SU-DHL-6 (cell line): ENCODE results near the gene WDPCP.

Source experiments
- H2AFZ ChIP-seq: fragments of 200-600 bp; sonication (generic); 2 replicates; pipeline ENCODE4 v1.6.1; 2014; ENCODE audit warnings: low read depth, mild to moderate bottlenecking, moderate library complexity, mixed read lengths, antibody characterized with exemption, low read length; ENCODE audit not compliant: severe bottlenecking
- H3F3A ChIP-seq: fragments of 200-600 bp; shearing (Covaris generic); 2 replicates; pipeline ENCODE4 v1.6.0; 2016; ENCODE audit warnings: antibody characterized with exemption, mild to moderate bottlenecking; ENCODE audit not compliant: insufficient read depth
- H3K27ac ChIP-seq: fragments of 200-600 bp; sonication (generic); 2 replicates; pipeline ENCODE4 v1.5.1; 2016; ENCODE audit warnings: low read depth, mild to moderate bottlenecking, low read length, moderate library complexity, mixed read lengths
- H3K27me3 ChIP-seq: fragments of 200-600 bp; sonication (generic), shearing (Covaris generic); 2 replicates; pipeline ENCODE4 v1.6.0; 2014; ENCODE audit warnings: mild to moderate bottlenecking, low read length
- H3K36me3 ChIP-seq: fragments of 200-600 bp; sonication (generic); 2 replicates; pipeline ENCODE4 v1.6.1; 2014; ENCODE audit warnings: mild to moderate bottlenecking, low read length, mixed read lengths
- H3K4me2 ChIP-seq: fragments of 300-600, 200-600 bp; shearing (Covaris generic), sonication (generic); 2 replicates; pipeline ENCODE4 v1.6.0; 2014; ENCODE audit warnings: low read length, low read depth, mild to moderate bottlenecking; ENCODE audit not compliant: poor library complexity, severe bottlenecking
- H3K4me3 ChIP-seq: fragments of 200-600 bp; sonication (generic); 2 replicates; pipeline ENCODE4 v1.5.1; 2014; ENCODE audit warnings: antibody characterized with exemption, low read length, mild to moderate bottlenecking, mixed read lengths; ENCODE audit not compliant: insufficient read depth, poor library complexity, severe bottlenecking
- H3K79me2 ChIP-seq: fragments of 200-600 bp; sonication (generic); 2 replicates; pipeline ENCODE4 v1.6.1; 2014; ENCODE audit warnings: mild to moderate bottlenecking, low read length, moderate library complexity; ENCODE audit not compliant: insufficient read depth
- H3K9ac ChIP-seq: fragments of 200-600 bp; sonication (generic); 2 replicates; pipeline ENCODE4 v1.7.0; 2014; ENCODE audit warnings: mild to moderate bottlenecking, low read length
- H3K9me2 ChIP-seq: fragments of 200-600 bp; sonication (generic); replicated peaks from 2 replicates; pipeline ENCODE4 v1.6.1; 2014; ENCODE audit warnings: low read length; ENCODE audit not compliant: insufficient read depth
- H3K9me3 ChIP-seq: fragments of 200-600 bp; sonication (generic); 2 replicates; pipeline ENCODE4 v1.6.1; 2014; ENCODE audit warnings: low read length, mixed read lengths; ENCODE audit not compliant: insufficient read depth
- H4K20me1 ChIP-seq: fragments of 200-600 bp; sonication (generic); 2 replicates; pipeline ENCODE4 v1.6.1; 2014; ENCODE audit warnings: low read depth, mild to moderate bottlenecking, antibody characterized with exemption, low read length, moderate library complexity, mixed read lengths
- CTCF ChIP-seq: fragments of 200-600 bp; sonication (generic); IDR thresholded peaks from one replicate; pipeline ENCODE4 v1.5.1; 2017; ENCODE audit warnings: antibody characterized with exemption, mild to moderate bottlenecking, low read length, moderate library complexity; ENCODE audit not compliant: insufficient read depth, poor library complexity, severe bottlenecking
- EZH2phosphoT487 ChIP-seq: fragments of 200-600 bp; sonication (generic), shearing (Covaris generic); conservative IDR thresholded peaks from 2 replicates; pipeline ENCODE4 v1.6.1; 2018; ENCODE audit warnings: mild to moderate bottlenecking, antibody characterized with exemption, low read length, moderate library complexity, mixed read lengths

Gene WDPCP

GRCh38 chr2:63503818-63504217, 84.5 kb downstream of the WDPCP start:
- Histone ChIP-seq H3K9me2 (no peaks in the 10 kb centered on the region), H3K27me3 (no peaks in the 10 kb centered on the region), H3K4me3 (no peak overlapping the region), H3K36me3 (no peaks in the 10 kb centered on the region), H3K79me2 (0 out of 2 replicates have a peak, but pooled peaks cover 8% of the 10 kb centered on the region), H4K20me1 (peaks cover 25% of the 10 kb centered on the region; the same call in 1 of the 2 replicates), H3K4me2 (no peak overlapping the region), H2AFZ (no peak overlapping the region), H3K27ac (no peak overlapping the region), H3K9me3 (no peaks in the 10 kb centered on the region), H3F3A (no peaks in the 10 kb centered on the region), H3K9ac (no peak overlapping the region)
- TF ChIP-seq EZH2phosphoT487 (no peak), CTCF (no peak)

GRCh38 chr2:63500398-63500797, 87.9 kb downstream of the WDPCP start:
- Histone ChIP-seq H3K4me2 (no peak overlapping the region), H3F3A (no peaks in the 10 kb centered on the region), H3K79me2 (0 out of 2 replicates have a peak, but pooled peaks cover 8% of the 10 kb centered on the region), H2AFZ (no peak overlapping the region), H3K27ac (no peak overlapping the region), H3K4me3 (no peak overlapping the region), H3K9me2 (no peaks in the 10 kb centered on the region), H4K20me1 (peaks cover 25% of the 10 kb centered on the region; the same call in 1 of the 2 replicates), H3K9me3 (no peaks in the 10 kb centered on the region), H3K27me3 (no peaks in the 10 kb centered on the region), H3K9ac (no peak overlapping the region), H3K36me3 (no peaks in the 10 kb centered on the region)
- TF ChIP-seq CTCF: no peak
- TF ChIP-seq EZH2phosphoT487: no peak

GRCh38 chr2:63497576-63497975, 90.7 kb downstream of the WDPCP start:
- TF ChIP-seq CTCF (no peak), EZH2phosphoT487 (no peak)
- H4K20me1 ChIP-seq: peaks cover 10% of the 10 kb centered on the region; the same call in 1 of the 2 replicates
- H3K9me3 ChIP-seq: no peaks in the 10 kb centered on the region
- no peak overlapping the region for H3K9ac ChIP-seq
- no peaks in the 10 kb centered on the region for H3K9me2 ChIP-seq
- H3K27ac ChIP-seq: no peak overlapping the region
- H3K79me2 ChIP-seq: no peaks in the 10 kb centered on the region
- H3K27me3 ChIP-seq: no peaks in the 10 kb centered on the region
- H3K4me2 ChIP-seq: no peak overlapping the region
- H2AFZ ChIP-seq: no peak overlapping the region
- H3K4me3 ChIP-seq: no peak overlapping the region
- no peaks in the 10 kb centered on the region; the same call in 1 of the 2 replicates for H3F3A ChIP-seq
- H3K36me3 ChIP-seq: no peaks in the 10 kb centered on the region
